ENCODE data around the gene DEDD.

GRCh38 chr1:161168906-161169305 is 36.4 kb upstream of the DEDD start:
- TF ChIP-seq CTCF (conservative IDR thresholded peaks at IDR 0.05 in 1 of 2, IDR thresholded peaks at IDR 0.05 in 1 of 2; ENCODE audit: low read depth in 1 of 2, low read length in 2 of 2): no peak
- no peak for TF ChIP-seq EZH2 (IDR thresholded peaks at IDR 0.05; ENCODE audit: low read length, missing control alignments)
